SK-N-SH treated with all-trans-retinoic acid at 6 μM for 48 hours (cell line): ENCODE measurements around the gene KANSL1L.

Source experiments
- ARNTL ChIP-seq: fragments of 450-650 bp; formaldehyde crosslinking; IDR thresholded peaks from 2 replicates; pipeline ENCODE4 v1.5.0; 2020; ENCODE audit warnings: low read depth, mild to moderate bottlenecking, moderate library complexity, borderline replicate concordance
- BACH2 ChIP-seq: fragments of 250-450 bp; sonication (Bioruptor Pico); IDR thresholded peaks from 2 replicates; pipeline ENCODE4 v1.9.0; 2021; ENCODE audit warnings: mild to moderate bottlenecking, borderline replicate concordance
- ZFP3 ChIP-seq: fragments of 250-450 bp; sonication (Bioruptor Pico); IDR thresholded peaks from 2 replicates; pipeline ENCODE4 v1.5.0; 2020; ENCODE audit warnings: mild to moderate bottlenecking, moderate library complexity
- TF ChIP-seq, protein P1 (sequence below): fragments of 250-450 bp; sonication (Bioruptor Pico); IDR thresholded peaks from 2 replicates; pipeline ENCODE4 v1.5.1; 2020; ENCODE audit warnings: low read depth, mild to moderate bottlenecking, moderate library complexity

GRCh38 chr2:210159059-210159458 is 12.2 kb downstream of the KANSL1L start:
- TF ChIP-seq, protein P1, sequence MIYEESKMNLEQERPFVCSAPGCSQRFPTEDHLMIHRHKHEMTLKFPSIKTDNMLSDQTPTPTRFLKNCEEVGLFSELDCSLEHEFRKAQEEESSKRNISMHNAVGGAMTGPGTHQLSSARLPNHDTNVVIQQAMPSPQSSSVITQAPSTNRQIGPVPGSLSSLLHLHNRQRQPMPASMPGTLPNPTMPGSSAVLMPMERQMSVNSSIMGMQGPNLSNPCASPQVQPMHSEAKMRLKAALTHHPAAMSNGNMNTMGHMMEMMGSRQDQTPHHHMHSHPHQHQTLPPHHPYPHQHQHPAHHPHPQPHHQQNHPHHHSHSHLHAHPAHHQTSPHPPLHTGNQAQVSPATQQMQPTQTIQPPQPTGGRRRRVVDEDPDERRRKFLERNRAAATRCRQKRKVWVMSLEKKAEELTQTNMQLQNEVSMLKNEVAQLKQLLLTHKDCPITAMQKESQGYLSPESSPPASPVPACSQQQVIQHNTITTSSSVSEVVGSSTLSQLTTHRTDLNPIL (CRISPR knock-in tag): no peak
- TF ChIP-seq ZFP3 (CRISPR knock-in tag) (no peak), ARNTL (CRISPR knock-in tag) (no peak), BACH2 (CRISPR knock-in tag) (no peak)
